HG03575 (cell line): Measurements from ENCODE around the gene ITK.
"Not testable (repeated sequence)": the region's sequence is repeated elsewhere in the genome, so short reads cannot be mapped to it uniquely, and the experiment has no call there.

ENCODE experiments used
- ATAC-seq: cut with Tn5 transposase; IDR thresholded peaks from one replicate; pipeline ENCODE4 v1.9.1; 2021; ENCODE audit not compliant: unreplicated experiment, insufficient number of reproducible peaks, low FRiP score; ENCODE audit errors: extremely low read depth

The ITK gene

GRCh38 chr5:157198277-157198986, 17.8 kb downstream of the ITK start:
- no peak for ATAC-seq

GRCh38 chr5:157201857-157202256, 21.2 kb downstream of the ITK start:
- no peak for ATAC-seq

GRCh38 chr5:157203417-157203816, 22.8 kb downstream of the ITK start:
- no peak for ATAC-seq

GRCh38 chr5:157204765-157205164, 24.1 kb downstream of the ITK start:
- no peak for ATAC-seq

GRCh38 chr5:157205708-157206107, 25.1 kb downstream of the ITK start:
- no peak for ATAC-seq

GRCh38 chr5:157210652-157211051, 30.0 kb downstream of the ITK start:
- ATAC-seq = not testable (repeated sequence)

GRCh38 chr5:157212307-157212706, 31.7 kb downstream of the ITK start:
- ATAC-seq = no peak

- ATAC-seq = no peak
Observed at GRCh38 chr5:157213527-157214243, 33.0 kb downstream of the ITK start.

- ATAC-seq = no peak
Observed at GRCh38 chr5:157214415-157214814, 33.8 kb downstream of the ITK start.

- no peak for ATAC-seq
Observed at GRCh38 chr5:157214861-157215513, 34.3 kb downstream of the ITK start.

- no peak for ATAC-seq
Observed at GRCh38 chr5:157215514-157216167, 35.0 kb downstream of the ITK start.

- no peak for ATAC-seq
Observed at GRCh38 chr5:157216391-157217142, 35.9 kb downstream of the ITK start.

- no peak for ATAC-seq
Observed at GRCh38 chr5:157217289-157218024, 36.8 kb downstream of the ITK start.

- ATAC-seq = peak; percentile 34
Observed at GRCh38 chr5:157219491-157220271, 39.0 kb downstream of the ITK start.

- ATAC-seq = no peak
Observed at GRCh38 chr5:157221959-157222358, 41.3 kb downstream of the ITK start.

- ATAC-seq = no peak
Observed at GRCh38 chr5:157222506-157223230, 42.0 kb downstream of the ITK start.
